Measurements from ENCODE around the gene MATCAP1. TPM values are rescaled to one million over a fixed set of nuclear protein-coding genes. Genes with fewer than 3 reads are reported as not detected.

The MATCAP1 gene
- total and polyA plus RNA-seq, 2 of the 13 experiments (the other 11 are each of a cell fraction or from before 2014, with no cell fraction given), result 11.2 to 24.5 TPM

DNA sequence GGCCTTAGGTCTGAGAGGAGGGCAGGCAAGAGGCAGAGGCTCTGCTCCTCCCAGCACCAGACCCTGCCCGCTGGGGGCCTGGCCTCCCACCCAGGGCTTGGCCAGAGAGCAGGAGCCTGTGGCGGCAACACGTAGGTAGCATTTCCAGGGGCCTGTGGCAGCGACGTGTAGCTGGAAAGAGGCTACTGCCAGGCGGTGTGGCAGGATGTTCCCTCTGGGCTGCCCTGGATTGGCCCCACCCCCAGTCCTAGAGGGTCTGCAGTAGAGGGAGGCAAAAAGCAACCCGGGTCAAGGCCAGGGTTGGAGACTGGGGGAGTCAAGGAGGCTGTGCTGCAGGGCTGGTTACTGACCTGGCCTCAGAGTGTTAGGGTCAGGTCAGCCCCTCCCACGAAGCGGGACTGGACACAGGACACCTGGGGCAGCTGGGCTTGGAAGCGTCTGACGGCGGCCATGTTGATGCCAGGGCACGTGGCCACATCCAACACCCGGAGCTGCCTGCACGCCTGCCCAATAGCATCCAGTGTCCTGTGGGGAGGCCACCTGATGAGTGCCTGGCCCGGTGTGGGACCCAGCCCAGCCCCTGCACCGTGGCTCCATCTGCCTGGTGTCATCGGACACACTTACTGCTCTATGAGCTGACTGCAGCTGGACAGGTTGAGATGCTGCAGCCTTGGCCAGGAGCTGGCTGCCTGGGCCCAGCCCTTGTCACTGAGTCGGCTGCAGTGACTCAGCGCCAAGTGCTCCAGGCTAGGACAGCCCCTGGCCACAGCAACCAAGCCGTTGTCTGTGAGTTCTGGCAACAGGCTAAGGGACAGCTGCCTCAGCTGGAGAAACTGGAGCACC is 23.7 kb upstream of the MATCAP1 start (continued):
- TF ChIP-seq MAZ (IDR thresholded peaks at IDR 0.05; ENCODE audit: borderline replicate concordance, low read depth, low read length) (no peak), MAZ (CRISPR knock-in tag; IDR thresholded peaks at IDR 0.05; ENCODE audit: low read depth) (peak; percentile 72; the same call in 1 of the 2 replicates), NR2F6 (IDR thresholded peaks at IDR 0.05) (0 out of 2 replicates have a peak, but pooled peaks have one; percentile 49), NR2F6 (CRISPR knock-in tag; IDR thresholded peaks at IDR 0.05) (peak; percentile 67), ZNF331 (CRISPR knock-in tag; IDR thresholded peaks at IDR 0.05) (0 out of 2 replicates have a peak, but pooled peaks have one; percentile 8), REPIN1 (CRISPR knock-in tag; IDR thresholded peaks at IDR 0.05; ENCODE audit: borderline replicate concordance, low read depth) (0 out of 2 replicates have a peak, but pooled peaks have one; percentile 29), ZNF33B (CRISPR knock-in tag; IDR thresholded peaks at IDR 0.05) (no peak), YEATS4 (CRISPR knock-in tag; IDR thresholded peaks at IDR 0.05; ENCODE audit: borderline replicate concordance) (0 out of 2 replicates have a peak, but pooled peaks have one; percentile 17), SOX13 (IDR thresholded peaks at IDR 0.05) (no peak), SOX13 (CRISPR knock-in tag; conservative IDR thresholded peaks at IDR 0.05 in 1 of 2, IDR thresholded peaks at IDR 0.05 in 1 of 2) (peak in 1 of 2 experiments; percentile 5; a peak in 1 of 4 replicates), ELF3 (CRISPR knock-in tag; IDR thresholded peaks at IDR 0.05) (no peak), ZNF10 (CRISPR knock-in tag; IDR thresholded peaks at IDR 0.05; ENCODE audit: borderline replicate concordance, low read depth) (no peak), ZNF142 (CRISPR knock-in tag; IDR thresholded peaks at IDR 0.05) (peak; percentile 46; the same call in 1 of the 2 replicates), ZNF160 (CRISPR knock-in tag; IDR thresholded peaks at IDR 0.05) (no peak), JDP2 (CRISPR knock-in tag; IDR thresholded peaks at IDR 0.05; ENCODE audit: borderline replicate concordance) (no peak), TOE1 (CRISPR knock-in tag; IDR thresholded peaks at IDR 0.05) (no peak), SP4 (CRISPR knock-in tag; IDR thresholded peaks at IDR 0.05) (peak; percentile 38; the same call in 1 of the 2 replicates), ZFP37 (CRISPR knock-in tag; IDR thresholded peaks at IDR 0.05; ENCODE audit: borderline replicate concordance) (no peak), ZFX (CRISPR knock-in tag; IDR thresholded peaks at IDR 0.05; ENCODE audit: low read depth) (no peak), ERF (CRISPR knock-in tag; IDR thresholded peaks at IDR 0.05) (0 out of 2 replicates have a peak, but pooled peaks have one; percentile 14)

Measured in HepG2 (cell line).